Kidney (tissue), 14 donors: ENCODE measurements around the gene CCDC157. TPM values are rescaled to one million over a fixed set of nuclear protein-coding genes. Genes with fewer than 3 reads are reported as not detected.

Experiments used
- DNase-seq, 5 donors: peaks; one replicate each; pipeline ENCODE4 v3.0.0-alpha.2; 2013 to 2020
- FAIRE-seq: peaks from 2 replicates; lab custom pipeline; 2012; peaks lifted over from hg19 to GRCh38; lab: Jason Lieb, UNC
- H3K27ac ChIP-seq, 2 donors: one replicate each; pipeline ENCODE4 v1.7.0; 2013; ENCODE audit warnings: low read depth in 2 of 2, low read length in 2 of 2, inconsistent platforms in 1 of 2
- H3K27me3 ChIP-seq: one replicate; pipeline ENCODE4 v1.7.1; 2013; ENCODE audit warnings: low read length, inconsistent platforms; ENCODE audit not compliant: control insufficient read depth, insufficient read depth
- H3K36me3 ChIP-seq, 3 donors: one replicate each; pipeline versions ENCODE4 v1.7.0 to v1.7.1; 2013; ENCODE audit warnings: low read length in 3 of 3, control low read depth in 1 of 3, inconsistent platforms in 1 of 3; ENCODE audit not compliant: insufficient read depth in 3 of 3, control insufficient read depth in 2 of 3
- H3K4me1 ChIP-seq, 3 donors: one replicate each; pipeline versions ENCODE4 v1.7.0 to v1.7.1; 2013; ENCODE audit warnings: low read length in 3 of 3, inconsistent platforms in 1 of 3, low read depth in 1 of 3; ENCODE audit not compliant: control insufficient read depth in 2 of 3, insufficient read depth in 2 of 3
- H3K4me3 ChIP-seq, 3 donors: one replicate each; pipeline versions ENCODE4 v1.7.0 to v1.8.1; 2013; ENCODE audit warnings: low read length in 3 of 3, control low read depth in 1 of 3, inconsistent platforms in 1 of 3
- H3K9ac ChIP-seq, 3 donors: one replicate each; pipeline versions ENCODE4 v1.7.0 to v1.7.1; 2013; ENCODE audit warnings: low read length in 3 of 3, control low read depth in 1 of 3, inconsistent platforms in 1 of 3
- H3K9me3 ChIP-seq, 3 donors: one replicate each; pipeline versions ENCODE4 v1.7.0 to v1.7.1; 2013; ENCODE audit warnings: low read length in 3 of 3, control low read depth in 1 of 3, inconsistent platforms in 1 of 3; ENCODE audit not compliant: control insufficient read depth in 2 of 3, insufficient read depth in 1 of 3
- intact Hi-C: fragments of 100-400 bp; cut with DNase I; formaldehyde crosslinking; loops from one replicate; pipeline ENCODE4 v1.11.1; 2022
- polyA plus RNA-seq: library from polyadenylated mRNA; stranded (reverse); fragments of 350-450 nt; fragmentation: Illumina TruSeq; extraction: RNeasy Lipid Tissue Mini Kit (QIAGEN cat#74804); gene quantifications from one replicate; pipeline ENCODE4 v1.2.3, GENCODE V29; 2014; ENCODE audit warnings: low read depth, low replicate concordance; ENCODE audit not compliant: insufficient read depth
- total RNA-seq: library from RNA; stranded (reverse); fragmentation: NEBNext Ultra II Directional; extraction: Animal tissue kit (Norgen Biotek cat#: 25700); gene quantifications from one replicate; pipeline ENCODE4 v1.2.1, GENCODE V29; 2021
- TF ChIP-seq, protein P1 (sequence below): IDR thresholded peaks from 3 replicates; pipeline ENCODE4 v1.5.1; 2012; ENCODE audit warnings: mild to moderate bottlenecking, moderate library complexity, borderline replicate concordance; ENCODE audit not compliant: insufficient read depth; ENCODE audit errors: extremely low read depth
- donor health status: control.
- donor health status: control.
- donor health status: control.
- donor health status: control.
- donor health status: control.
- donor health status: DM: yes; HTN: yes; CAD: no.
- donor health status: Normal renal cell carcinoma (clear cell type).

Gene CCDC157
- total and polyA plus RNA-seq, 2 donors from 2014 or later, result 5.1 to 6.0 TPM

DNA sequence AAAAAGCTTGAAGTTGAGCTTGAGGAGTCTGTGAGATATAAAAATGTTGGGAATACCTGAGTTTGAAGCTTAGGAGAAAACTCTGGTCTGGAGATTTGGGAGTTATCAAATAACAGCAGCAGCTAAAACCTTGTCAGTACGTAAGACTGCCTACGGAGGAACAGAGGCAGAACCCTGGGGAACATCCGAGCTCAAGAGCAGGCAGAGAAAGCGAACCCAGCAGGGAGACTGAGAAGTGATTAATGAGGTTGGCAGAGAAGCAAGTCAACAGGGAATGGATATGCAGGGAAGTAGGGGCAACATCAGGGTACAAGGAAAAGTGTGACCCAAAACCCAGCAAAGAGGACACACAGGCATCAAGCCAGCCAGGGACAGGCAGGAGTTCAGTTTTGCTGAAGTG, 56.2 kb downstream of the CCDC157 start:
- no peak for FAIRE-seq
- Histone ChIP-seq H3K9me3 (no peaks in the 10 kb centered on the region), H3K9ac (no peak overlapping the region), H3K27ac (no peak overlapping the region), H3K4me3 (no peak overlapping the region), H3K4me1 (no peaks in the 10 kb centered on the region), H3K27me3 (no peaks in the 10 kb centered on the region), H3K36me3 (peaks cover 0 to 29% (median 6%) of the 10 kb centered on the region in 3 donors)
- intact Hi-C loops, result no loop called here
- no peak for DNase-seq
- TF ChIP-seq, protein P1, sequence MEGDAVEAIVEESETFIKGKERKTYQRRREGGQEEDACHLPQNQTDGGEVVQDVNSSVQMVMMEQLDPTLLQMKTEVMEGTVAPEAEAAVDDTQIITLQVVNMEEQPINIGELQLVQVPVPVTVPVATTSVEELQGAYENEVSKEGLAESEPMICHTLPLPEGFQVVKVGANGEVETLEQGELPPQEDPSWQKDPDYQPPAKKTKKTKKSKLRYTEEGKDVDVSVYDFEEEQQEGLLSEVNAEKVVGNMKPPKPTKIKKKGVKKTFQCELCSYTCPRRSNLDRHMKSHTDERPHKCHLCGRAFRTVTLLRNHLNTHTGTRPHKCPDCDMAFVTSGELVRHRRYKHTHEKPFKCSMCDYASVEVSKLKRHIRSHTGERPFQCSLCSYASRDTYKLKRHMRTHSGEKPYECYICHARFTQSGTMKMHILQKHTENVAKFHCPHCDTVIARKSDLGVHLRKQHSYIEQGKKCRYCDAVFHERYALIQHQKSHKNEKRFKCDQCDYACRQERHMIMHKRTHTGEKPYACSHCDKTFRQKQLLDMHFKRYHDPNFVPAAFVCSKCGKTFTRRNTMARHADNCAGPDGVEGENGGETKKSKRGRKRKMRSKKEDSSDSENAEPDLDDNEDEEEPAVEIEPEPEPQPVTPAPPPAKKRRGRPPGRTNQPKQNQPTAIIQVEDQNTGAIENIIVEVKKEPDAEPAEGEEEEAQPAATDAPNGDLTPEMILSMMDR, result no peak

DNA sequence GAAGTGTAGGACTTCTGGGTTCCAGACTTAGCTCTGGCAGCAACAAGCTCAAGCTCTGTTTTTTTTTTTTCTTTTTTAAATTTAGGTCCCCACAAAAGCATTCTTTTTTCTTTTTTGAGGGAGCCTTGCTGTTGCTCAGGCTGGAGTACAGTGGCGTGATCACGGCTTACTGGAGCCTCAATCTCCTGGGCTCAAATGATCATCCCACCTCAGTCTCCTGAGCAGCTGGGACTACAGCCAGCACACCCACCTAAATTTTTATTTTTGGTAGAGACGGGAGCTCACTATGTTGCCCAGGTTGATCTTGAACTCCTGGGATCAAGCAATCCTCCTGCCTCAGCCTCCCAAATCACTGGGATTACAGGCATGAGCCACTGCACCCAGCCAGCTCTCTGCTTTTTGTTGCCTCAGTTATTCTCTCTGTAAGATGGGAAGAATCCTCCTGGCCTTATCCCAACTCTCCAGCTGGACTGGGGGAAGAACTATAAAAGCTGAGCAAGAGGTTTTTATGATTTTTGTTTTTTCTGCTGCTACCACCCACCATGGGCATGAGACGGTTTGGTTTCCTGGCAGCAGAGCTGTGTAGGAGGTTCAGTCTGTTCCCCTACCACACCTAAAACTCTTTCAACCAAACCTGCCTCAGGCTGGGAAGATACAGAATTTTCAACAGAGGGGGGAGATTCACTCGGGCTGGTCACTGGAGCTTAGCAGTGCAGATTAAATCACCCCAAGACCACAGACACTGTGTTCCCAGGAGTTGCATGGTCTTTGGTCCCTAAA, 57.1 kb downstream of the CCDC157 start:
- DNase-seq, result no peak
- Histone ChIP-seq H3K9ac (no peak overlapping the region), H3K4me1 (no peaks in the 10 kb centered on the region), H3K27me3 (no peaks in the 10 kb centered on the region), H3K4me3 (no peak overlapping the region), H3K9me3 (no peaks in the 10 kb centered on the region), H3K27ac (no peak overlapping the region), H3K36me3 (peaks cover 0 to 35% (median 3%) of the 10 kb centered on the region in 3 donors)
- TF ChIP-seq, protein P1, result no peak
- FAIRE-seq, result no peak
- intact Hi-C loops, result no loop called here

DNA sequence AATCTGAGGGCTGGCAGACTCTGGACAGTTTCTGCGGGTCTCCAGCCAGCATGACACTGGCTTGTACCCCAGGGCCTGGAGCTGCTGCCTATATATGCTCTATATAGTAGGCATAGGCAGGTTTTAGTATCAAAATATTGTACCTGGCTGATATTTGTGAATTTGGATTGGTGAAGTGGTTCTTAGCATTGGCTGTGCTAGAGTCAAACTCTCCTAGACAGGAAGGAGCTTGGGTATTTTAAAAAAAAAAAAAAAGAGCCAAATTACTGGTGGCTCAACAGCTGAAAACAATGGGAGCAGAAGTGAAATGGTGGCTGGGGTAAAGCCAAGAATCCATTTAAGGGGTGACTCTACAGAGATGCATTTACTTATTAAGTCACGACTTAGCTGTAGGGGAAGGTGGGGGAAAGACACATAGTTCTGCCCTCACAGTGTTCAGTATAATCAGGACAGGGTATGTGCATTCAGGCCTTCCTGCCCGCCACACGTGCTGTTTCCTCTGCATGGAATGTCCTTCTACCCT, 57.8 kb downstream of the CCDC157 start:
- no peak overlapping the region for H3K27ac ChIP-seq
- intact Hi-C loops, result no loop called here
- peaks cover 0 to 30% (median 3%) of the 10 kb centered on the region in 3 donors for H3K36me3 ChIP-seq

More for the DNA sequence above, 57.8 kb downstream of the CCDC157 start:
- H3K4me3 ChIP-seq, result no peak overlapping the region
- H3K9me3 ChIP-seq, result no peaks in the 10 kb centered on the region
- H3K27me3 ChIP-seq, result no peaks in the 10 kb centered on the region
- H3K9ac ChIP-seq, result no peak overlapping the region
- FAIRE-seq, result no peak
- H3K4me1 ChIP-seq, result no peaks in the 10 kb centered on the region
- no peak for DNase-seq
- TF ChIP-seq, protein P1, result no peak
